ENCODE measurements around the gene SWAP70. TPM values are rescaled to one million over a fixed set of nuclear protein-coding genes. Genes with fewer than 3 reads are reported as not detected.

Gene SWAP70
- total RNA-seq, 1 experiment from 2014 or later: 20.0 TPM

DNA sequence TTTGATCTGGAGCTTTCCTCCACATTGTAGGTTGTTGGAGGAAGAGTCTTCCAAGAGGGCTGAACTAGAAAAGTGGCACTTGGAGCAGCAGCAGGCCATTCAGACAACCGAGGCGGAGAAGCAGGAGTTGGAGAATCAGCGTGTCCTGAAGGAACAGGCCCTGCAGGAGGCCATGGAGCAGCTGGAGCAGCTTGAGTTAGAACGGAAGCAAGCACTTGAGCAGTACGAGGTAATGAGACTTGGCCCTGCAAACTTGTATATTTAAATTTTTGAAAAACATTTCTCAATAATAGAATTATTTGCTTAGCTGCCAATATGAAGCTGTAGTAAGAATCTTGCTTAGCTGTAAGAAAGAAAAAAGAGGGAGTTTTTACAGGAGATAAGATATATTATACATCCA, 84.0 kb downstream of the SWAP70 start:
- H3K27me3 ChIP-seq: no peaks in the 10 kb centered on the region
- H3K9me3 ChIP-seq: no peaks in the 10 kb centered on the region; the same call in 1 of the 2 replicates
- H3K36me3 ChIP-seq: peaks cover 33% of the 10 kb centered on the region
- DNase-seq: no peak
- H3K4me3 ChIP-seq: no peak overlapping the region

DNA sequence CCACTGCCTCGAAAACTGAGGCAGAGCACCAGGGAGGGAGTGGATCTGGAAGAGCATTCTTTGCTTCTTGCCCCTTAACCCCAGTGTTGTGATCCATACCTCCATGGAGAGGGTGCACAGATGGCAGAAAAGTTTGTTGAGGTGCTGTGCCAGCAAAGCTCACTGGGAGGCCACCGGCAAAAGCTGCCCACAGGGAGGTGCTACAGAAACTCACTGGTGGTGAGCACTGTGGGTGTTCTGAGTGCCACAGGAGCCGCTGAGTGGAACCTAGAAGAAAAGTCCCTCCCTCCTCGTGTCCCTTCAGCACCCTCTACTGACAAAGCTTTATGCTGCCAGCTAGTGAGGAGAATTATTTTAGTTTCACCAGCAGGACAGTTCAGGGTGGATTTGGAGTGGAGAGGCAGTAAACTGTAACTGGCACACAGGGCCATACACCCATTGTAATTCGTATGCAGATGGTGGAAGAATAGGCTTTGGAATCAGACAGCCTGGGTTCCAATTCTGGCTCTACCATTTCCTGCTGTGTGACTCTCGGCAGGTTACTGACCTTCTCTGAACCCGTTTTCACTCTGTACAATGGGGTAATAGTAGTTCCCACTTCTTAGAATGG, 84.6 kb downstream of the SWAP70 start:
- Histone ChIP-seq H3K36me3 (peaks cover 29% of the 10 kb centered on the region), H3K27me3 (no peaks in the 10 kb centered on the region), H3K9me3 (no peaks in the 10 kb centered on the region), H3K4me3 (no peak overlapping the region)
- peak; percentile 68 for DNase-seq

- no peaks in the 10 kb centered on the region for H3K9me3 ChIP-seq
- H3K4me3 ChIP-seq: no peak overlapping the region
- H3K27me3 ChIP-seq: no peaks in the 10 kb centered on the region
- H3K36me3 ChIP-seq: peaks cover 26% of the 10 kb centered on the region
- no peak for DNase-seq
Measured at GRCh38 chr11:9750551-9750950, 86.7 kb downstream of the SWAP70 start.

GRCh38 chr11:9752091-9752490, 88.2 kb downstream of the SWAP70 start:
- H3K9me3 ChIP-seq: no peaks in the 10 kb centered on the region
- no peak overlapping the region for H3K4me3 ChIP-seq
- peaks cover 26% of the 10 kb centered on the region for H3K36me3 ChIP-seq
- peak; percentile 21 for DNase-seq
- H3K27me3 ChIP-seq: no peaks in the 10 kb centered on the region

GRCh38 chr11:9753021-9753420, 89.1 kb downstream of the SWAP70 start:
- Histone ChIP-seq H3K4me3 (no peak overlapping the region), H3K36me3 (peaks cover 19% of the 10 kb centered on the region), H3K27me3 (no peaks in the 10 kb centered on the region), H3K9me3 (no peaks in the 10 kb centered on the region)
- DNase-seq: peak; percentile 54

GRCh38 chr11:9754010-9754471, 90.2 kb downstream of the SWAP70 start:
- Histone ChIP-seq H3K4me3 (no peak overlapping the region), H3K36me3 (peaks cover 9% of the 10 kb centered on the region), H3K9me3 (no peaks in the 10 kb centered on the region), H3K27me3 (no peaks in the 10 kb centered on the region)
- DNase-seq: peak; percentile 57

GRCh38 chr11:9755561-9756185, 91.8 kb downstream of the SWAP70 start:
- DNase-seq: no peak
- Histone ChIP-seq H3K27me3 (no peaks in the 10 kb centered on the region), H3K9me3 (no peaks in the 10 kb centered on the region), H3K4me3 (no peak overlapping the region), H3K36me3 (no peaks in the 10 kb centered on the region; the same call in 1 of the 2 replicates)

GRCh38 chr11:9756461-9756860, 92.6 kb downstream of the SWAP70 start:
- no peak for DNase-seq
- H3K36me3 ChIP-seq: no peaks in the 10 kb centered on the region; the same call in 1 of the 2 replicates
- H3K9me3 ChIP-seq: no peaks in the 10 kb centered on the region
- no peaks in the 10 kb centered on the region for H3K27me3 ChIP-seq
- H3K4me3 ChIP-seq: no peak overlapping the region

DNA sequence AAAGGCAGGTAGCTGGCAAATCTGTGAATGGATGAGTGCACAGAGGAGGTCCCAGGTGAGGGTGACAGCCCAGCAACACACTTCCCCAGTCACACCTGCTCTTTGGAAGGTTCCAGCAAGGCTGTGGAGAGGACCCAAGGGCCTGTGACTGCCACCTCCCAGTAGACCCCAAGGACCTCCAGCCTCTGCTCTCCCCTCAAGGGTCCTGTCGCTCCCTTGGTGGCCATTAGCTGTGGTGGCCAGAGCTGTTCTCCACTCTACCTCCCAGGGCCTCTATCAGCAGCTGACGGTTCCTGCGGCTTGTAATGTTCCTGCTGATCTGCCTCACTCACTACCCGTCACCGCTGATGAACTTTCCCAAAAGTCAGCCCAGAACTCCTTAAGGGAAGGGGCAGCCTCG, 93.0 kb downstream of the SWAP70 start:
- DNase-seq: no peak
- Histone ChIP-seq H3K4me3 (no peak overlapping the region), H3K36me3 (no peaks in the 10 kb centered on the region; the same call in 1 of the 2 replicates), H3K27me3 (no peaks in the 10 kb centered on the region), H3K9me3 (no peaks in the 10 kb centered on the region)

DNA sequence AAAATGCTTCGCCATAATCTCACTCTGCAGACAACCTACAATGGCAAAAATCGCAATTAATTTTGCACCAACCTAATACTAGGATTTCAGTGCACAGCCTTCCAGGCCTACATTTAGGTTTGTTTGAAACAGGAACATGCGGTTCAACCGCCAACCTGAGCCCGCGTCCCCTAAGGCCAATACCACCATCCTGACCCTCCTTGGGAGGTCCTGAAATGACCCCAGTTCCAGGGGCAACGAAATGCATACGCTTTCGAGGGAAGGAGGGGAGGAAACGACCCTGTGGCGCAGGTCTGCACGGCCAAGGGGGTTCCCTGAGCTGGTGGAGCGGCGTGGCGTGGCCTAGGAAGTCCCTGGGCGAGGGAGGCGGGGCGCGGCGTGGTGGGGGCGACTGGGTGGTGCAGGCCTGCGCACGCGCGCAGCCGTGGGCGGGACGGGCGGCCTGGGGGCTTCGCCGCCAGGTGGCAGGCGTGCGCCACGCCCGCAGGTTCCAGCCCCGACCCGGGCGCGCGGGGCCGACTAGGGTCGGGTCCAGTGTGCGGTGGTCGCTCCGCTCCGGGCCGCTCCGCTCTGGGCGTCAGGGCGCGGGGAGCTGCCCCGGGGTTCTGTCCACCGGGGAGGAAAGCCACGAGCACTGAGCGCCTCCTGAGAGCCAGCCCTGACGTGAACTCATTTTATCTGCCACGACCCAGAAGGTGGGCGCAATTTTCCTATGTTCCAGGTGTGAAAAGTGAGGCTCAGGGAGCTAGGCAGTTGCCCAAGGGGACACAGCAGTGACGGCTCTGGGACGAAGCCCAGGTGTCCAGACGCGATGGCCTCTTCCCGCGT, 94.1 kb downstream of the SWAP70 start:
- peak overlapping the region; percentile 43 for H3K4me3 ChIP-seq
- peak; percentile 87 for DNase-seq

DNA sequence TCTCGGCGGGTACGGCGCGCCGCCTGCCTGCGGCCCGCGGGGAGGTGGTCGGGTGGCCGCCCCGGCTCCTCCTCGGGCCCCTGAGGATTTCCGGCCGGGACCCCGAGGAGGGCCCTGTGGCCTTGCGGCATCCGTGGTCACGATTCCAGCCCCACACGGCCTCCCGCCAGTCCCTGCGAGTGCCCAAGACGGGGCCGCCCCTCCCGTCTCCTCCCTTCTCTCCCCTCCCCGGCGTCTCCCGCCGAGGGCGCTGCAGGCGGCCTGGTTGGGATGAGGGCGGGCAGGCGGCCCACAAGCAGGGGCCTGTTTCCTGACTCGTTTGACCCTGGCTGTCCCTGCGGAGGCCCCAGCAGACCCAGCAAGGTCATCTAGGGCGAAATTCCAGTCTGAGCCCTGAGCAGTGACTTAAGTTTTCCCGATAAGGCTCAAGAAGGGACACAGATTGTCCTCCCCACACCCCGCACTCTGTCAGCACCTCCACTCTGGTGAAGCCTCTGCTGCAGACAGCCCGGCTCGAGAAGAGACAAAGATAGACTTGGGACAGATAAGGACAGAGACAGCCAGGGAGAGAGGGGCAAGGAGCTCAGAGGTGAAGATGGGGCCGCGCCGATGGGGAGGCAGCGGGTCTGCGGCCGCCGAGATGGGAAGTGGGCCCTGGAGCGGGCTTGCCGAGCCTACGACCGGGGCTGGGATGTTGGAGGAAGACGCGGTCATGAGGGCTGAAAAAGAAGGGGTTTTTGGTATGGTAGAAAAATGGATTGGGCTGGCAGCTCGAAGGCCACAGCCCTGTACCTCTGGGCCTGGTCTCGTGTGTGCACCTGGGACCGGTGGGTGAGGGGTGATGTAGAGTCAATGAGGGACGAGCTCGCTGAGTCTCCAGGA, 95.0 kb downstream of the SWAP70 start:
- DNase-seq: peak; percentile 92

More for the DNA sequence above, 94.1 kb downstream of the SWAP70 start:
- Histone ChIP-seq H3K36me3 (no peaks in the 10 kb centered on the region; the same call in 1 of the 2 replicates), H3K9me3 (no peaks in the 10 kb centered on the region), H3K27me3 (no peaks in the 10 kb centered on the region)

DNA sequence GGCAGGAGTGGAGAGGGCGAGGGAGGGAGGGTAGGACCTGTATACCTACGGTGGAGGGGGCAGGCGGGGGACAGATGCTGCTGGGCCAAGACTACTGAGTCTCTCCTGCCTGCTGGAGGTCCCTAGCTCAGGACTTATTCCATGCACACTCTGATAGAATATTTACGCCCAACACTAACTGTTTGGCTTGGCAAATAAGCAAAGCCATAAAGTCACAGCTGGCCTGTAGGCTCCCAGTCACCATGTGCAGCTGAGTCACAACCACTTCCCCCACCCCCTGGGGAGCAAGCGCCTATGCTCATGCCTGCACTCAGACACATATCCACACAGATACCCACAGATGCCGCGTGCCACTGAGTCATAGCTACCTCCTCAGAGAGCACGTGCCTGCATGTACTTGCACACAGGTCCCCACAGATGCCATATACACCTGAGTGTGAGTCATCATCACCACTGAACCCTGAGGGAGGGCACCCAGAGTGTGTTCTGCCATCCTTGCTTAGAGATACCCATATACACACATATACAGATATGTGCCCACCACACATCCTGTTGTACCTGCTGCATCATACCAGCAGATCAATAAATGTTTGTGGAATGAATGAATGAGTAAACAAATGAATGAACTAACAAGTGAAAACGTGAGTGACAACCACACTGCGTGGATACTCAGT, 95.8 kb downstream of the SWAP70 start:
- Histone ChIP-seq H3K27me3 (no peaks in the 10 kb centered on the region), H3K4me3 (peak overlapping the region; percentile 43), H3K36me3 (no peaks in the 10 kb centered on the region), H3K9me3 (no peaks in the 10 kb centered on the region)
- DNase-seq: peak; percentile 100

More for the DNA sequence above, 95.0 kb downstream of the SWAP70 start:
- peak overlapping the region; percentile 43 for H3K4me3 ChIP-seq
- H3K36me3 ChIP-seq: no peaks in the 10 kb centered on the region; the same call in 1 of the 2 replicates
- no peaks in the 10 kb centered on the region for H3K27me3 ChIP-seq
- no peaks in the 10 kb centered on the region for H3K9me3 ChIP-seq

- H3K4me3 ChIP-seq: no peak overlapping the region
- H3K36me3 ChIP-seq: no peaks in the 10 kb centered on the region
- DNase-seq: peak; percentile 99
- no peaks in the 10 kb centered on the region for H3K27me3 ChIP-seq
- no peaks in the 10 kb centered on the region for H3K9me3 ChIP-seq
Measured at GRCh38 chr11:9760193-9760575, 96.3 kb downstream of the SWAP70 start.

GRCh38 chr11:9761441-9761945, 97.6 kb downstream of the SWAP70 start:
- Histone ChIP-seq H3K9me3 (no peaks in the 10 kb centered on the region), H3K36me3 (no peaks in the 10 kb centered on the region), H3K4me3 (no peak overlapping the region), H3K27me3 (no peaks in the 10 kb centered on the region)
- DNase-seq: no peak

DNA sequence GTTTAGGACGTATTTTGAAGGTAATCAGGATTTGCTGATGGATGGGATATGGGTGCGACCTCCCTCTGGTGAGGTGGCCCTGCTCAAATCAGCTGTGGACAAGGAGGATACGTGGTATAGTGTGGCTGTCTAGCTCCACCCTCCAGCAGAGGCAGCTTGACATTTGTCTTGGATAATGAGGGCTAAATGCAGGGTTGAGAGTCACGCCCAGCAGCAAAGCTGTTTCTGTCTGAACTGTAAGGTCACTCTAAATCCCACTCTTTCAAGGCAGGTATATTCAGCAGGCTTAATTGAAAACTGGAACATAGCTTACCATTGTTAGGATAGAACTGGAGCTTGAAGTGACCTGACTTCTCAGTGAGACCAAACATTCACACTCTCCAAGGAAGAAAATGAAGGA, 98.7 kb downstream of the SWAP70 start:
- no peaks in the 10 kb centered on the region for H3K36me3 ChIP-seq
- H3K27me3 ChIP-seq: no peaks in the 10 kb centered on the region
- H3K4me3 ChIP-seq: no peak overlapping the region
- H3K9me3 ChIP-seq: no peaks in the 10 kb centered on the region
- DNase-seq: no peak

DNA sequence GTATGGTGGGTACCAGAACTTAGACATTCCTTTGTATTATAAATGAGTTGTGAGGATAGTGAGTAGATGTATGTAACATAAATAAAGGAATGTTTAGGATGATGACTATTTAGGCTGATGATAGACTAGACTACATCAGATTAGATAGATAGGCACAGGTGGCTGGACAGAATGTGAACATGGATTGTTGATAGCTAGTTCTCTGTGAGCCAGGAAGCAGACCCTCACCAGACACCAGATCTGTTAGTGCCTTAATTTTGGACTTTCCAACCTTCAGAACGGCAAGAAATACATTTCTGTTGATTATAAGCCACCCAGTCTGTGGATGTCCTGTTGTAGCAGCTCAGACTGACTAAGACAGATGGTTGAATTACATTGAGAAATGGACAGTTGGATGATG, 99.4 kb downstream of the SWAP70 start:
- Histone ChIP-seq H3K36me3 (no peaks in the 10 kb centered on the region), H3K4me3 (no peak overlapping the region), H3K27me3 (no peaks in the 10 kb centered on the region), H3K9me3 (no peaks in the 10 kb centered on the region)
- no peak for DNase-seq
